Activated T-helper 9 cell treated with anti-CD3 and anti-CD28 coated beads, Interleukin-2, amount 50 U/mL, for 16 hours (primary cell): ENCODE results near the gene NTNG2.
"Not testable (repeated sequence)": the region's sequence is repeated elsewhere in the genome, so short reads cannot be mapped to it uniquely, and the experiment has no call there.

Experiments
- DNase-seq: peaks from one replicate; pipeline ENCODE4 v3.0.0-alpha.2; 2020; ENCODE audit warnings: low read depth

Gene NTNG2

DNA sequence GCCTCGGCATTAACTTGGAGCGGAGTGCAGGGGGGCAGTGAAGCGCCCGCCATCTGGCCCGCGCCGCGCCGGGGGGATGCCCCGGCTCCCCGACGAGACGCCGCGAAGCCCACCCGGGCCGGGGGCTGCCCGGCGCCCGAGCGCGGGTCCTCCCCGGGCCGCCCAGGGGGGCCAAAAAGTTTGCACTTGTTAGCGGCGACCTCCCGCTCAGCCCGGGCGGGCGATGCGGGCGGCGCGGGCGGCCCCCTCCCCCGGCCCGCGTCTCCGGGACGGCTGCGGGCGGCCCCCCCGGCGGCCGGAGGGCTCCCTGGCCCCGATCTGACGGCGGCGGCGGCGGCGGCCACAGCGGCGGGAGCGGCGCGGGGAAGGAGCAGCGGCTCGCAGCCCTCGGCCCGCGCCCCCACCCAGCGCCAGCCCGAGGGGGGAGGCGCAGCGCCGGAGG is at the start of gene NTNG2:
Gene NTNG2 (plus strand): TSS at position 316 of the 442 bp plus-strand sequence. CDS start 4,774 bp downstream, outside the sequence.
- no peak for DNase-seq

GRCh38 chr9:132114102-132114707 is 47.7 kb upstream of the NTNG2 start:
- no peak for DNase-seq

DNA sequence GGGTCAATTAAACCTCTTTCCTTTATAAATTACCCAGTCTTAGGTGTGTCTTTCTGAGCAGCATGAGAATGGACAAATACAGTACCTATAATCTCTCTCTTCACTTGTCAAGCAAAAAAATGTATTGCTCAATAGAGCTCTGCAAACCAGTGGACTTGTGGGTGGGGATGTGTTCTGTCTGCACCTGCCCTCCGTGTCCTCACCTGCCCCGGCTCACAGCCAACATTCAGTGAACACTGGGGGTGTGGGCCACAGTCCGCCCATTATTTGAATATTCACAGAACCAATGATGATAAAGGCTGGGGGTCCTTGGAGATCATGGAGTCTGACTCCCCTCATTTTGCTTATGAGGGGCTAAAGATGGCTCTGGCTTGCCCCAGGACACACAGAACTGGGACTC is 45.3 kb upstream of the NTNG2 start:
- DNase-seq, result no peak

- DNase-seq, result no peak
Observed at GRCh38 chr9:132117694-132118093, 44.2 kb upstream of the NTNG2 start.

DNA sequence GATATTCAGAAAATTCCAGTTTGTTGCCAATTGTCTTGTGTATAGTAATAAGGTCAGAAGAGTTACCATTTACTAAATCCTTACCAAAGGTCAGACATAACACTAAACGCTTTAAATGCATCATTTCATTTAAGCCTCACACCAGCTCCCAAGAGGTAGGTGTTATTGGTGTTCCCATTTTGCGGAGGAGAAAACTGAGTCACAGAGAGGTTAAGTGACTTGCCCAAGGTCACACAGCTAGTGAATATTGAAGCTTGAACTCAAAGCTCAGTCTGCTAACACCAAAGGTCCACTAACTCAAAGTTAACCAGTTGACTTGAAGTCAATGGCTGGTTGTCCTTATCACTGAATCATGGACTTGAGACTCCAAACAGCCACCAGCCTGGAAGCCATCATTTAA is 40.8 kb upstream of the NTNG2 start:
- DNase-seq, result no peak

DNA sequence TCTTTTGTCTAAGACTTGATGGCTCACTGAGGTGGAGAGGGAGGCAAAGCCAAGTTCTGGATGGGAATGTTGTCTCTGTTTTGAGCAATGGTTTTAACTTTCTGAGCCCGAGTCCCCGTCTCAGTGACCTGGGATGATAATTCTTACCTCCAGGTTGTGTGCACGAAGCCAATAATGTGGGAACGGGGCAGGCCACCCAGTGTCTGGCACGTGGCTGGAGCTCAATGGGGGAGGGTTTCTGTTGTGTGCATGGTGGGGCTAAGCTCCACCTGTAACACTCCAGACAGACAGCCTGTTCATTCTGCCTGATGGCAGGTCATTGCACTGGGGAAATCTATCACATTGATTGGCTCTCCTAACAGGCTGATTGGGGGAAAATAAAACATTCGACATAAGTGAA is 37.1 kb upstream of the NTNG2 start:
- no peak for DNase-seq

GRCh38 chr9:132125361-132125760 is 36.5 kb upstream of the NTNG2 start:
- no peak for DNase-seq

DNA sequence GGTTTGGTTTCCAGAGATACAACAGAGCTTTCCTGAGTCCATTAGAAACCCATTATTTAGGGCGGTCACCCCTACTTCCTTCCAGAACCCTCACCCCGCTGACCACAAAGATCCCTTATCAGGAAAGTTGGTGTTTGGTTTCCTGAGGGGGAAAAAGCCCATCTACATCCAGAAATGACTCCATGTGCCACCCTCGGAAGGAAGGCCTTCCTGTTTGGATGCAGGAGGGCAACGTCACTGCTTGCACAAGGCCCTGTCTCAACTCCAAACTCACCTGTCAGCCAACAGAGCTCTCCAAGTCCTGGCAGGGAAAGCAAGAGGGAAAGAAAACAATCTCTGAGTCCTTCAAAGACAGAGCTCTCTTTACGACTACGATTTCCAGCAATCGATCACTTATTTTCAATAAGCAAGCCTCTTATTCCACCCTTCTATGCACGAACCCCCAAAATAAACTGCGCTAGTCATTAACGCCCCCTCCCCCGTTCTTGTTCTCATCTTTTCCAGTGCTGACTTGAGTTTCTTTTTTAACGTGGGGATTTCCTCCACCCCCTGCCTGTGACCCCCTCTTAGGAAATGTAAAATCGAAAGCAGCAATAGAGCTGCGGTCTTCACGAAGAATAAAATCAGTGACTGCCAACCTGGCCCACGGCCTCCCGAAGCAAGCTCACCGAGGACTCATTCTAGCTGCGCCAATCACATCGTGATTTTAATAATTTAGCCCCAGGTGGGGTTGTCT is 35.7 kb upstream of the NTNG2 start:
- peak; percentile 3 for DNase-seq

DNA sequence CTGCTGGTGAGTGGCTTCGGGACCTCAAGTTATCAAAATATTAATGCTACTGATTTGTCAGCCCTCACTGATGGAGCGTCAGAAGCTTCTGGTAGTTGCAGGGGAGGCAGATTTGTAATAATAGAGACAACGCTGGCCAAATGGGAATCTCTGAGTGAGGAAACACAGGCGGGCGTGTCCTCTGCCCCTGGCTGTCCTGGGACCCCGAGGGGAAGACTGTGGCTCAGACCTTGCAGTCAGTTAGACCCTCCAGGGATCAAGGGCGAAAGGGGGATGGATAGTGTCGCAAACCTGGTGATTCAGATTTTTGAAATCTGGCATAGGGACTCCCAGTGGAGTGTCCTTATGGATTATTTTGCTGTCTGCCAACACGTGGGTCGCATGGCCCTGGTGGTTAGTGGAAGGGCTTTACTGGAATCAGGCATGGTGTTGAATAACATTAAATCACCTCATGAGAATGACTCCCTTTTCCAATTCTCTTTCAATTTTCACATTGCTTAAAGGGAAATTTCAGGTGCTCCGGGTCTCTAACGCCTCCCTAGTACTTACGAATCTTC is 35.1 kb upstream of the NTNG2 start:
- no peak for DNase-seq

GRCh38 chr9:132127888-132128534 is 33.8 kb upstream of the NTNG2 start:
- no peak for DNase-seq

DNA sequence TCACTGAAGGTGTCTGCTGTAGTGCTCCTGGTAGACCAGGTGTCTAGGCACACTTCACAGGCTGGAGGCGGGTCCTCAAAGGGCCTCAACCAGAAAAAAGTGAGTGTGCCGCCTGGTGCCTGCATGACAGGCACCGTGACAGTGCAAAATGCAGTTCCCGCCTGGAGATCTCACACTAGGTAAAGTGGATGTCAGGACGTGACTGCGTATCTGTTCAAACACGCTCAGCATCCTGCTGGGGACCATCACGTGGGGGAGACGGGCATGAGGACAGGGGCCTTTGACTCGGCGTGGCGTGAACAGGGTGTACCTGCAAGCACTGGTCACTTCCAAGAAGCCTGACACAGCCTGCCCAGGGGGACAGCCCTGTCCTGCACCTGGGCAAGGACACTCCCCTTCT is 32.3 kb upstream of the NTNG2 start:
- DNase-seq, result no peak

DNA sequence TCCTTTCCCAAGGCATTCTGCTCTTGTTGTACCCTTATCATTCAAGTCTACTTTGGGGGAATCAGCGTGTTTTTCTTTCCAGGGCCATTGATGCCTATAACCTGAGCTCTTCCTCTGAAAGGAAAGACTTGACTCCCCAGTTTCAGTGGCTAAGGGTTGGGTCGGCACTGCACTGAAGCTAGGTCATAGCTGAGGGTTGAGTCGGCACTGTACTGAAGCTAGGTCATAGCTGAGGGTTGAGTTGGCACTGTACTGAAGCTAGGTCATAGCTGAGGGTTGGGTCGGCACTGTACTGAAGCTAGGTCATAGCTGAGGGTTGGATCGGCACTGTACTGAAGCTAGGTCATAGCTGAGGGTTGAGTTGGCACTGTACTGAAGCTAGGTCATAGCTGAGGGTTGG is 27.8 kb upstream of the NTNG2 start:
- DNase-seq, result not testable (repeated sequence)

- DNase-seq, result no peak
Observed at GRCh38 chr9:132135456-132135855, 26.4 kb upstream of the NTNG2 start.

- DNase-seq, result no peak
Observed at GRCh38 chr9:132136151-132136780, 25.6 kb upstream of the NTNG2 start.

DNA sequence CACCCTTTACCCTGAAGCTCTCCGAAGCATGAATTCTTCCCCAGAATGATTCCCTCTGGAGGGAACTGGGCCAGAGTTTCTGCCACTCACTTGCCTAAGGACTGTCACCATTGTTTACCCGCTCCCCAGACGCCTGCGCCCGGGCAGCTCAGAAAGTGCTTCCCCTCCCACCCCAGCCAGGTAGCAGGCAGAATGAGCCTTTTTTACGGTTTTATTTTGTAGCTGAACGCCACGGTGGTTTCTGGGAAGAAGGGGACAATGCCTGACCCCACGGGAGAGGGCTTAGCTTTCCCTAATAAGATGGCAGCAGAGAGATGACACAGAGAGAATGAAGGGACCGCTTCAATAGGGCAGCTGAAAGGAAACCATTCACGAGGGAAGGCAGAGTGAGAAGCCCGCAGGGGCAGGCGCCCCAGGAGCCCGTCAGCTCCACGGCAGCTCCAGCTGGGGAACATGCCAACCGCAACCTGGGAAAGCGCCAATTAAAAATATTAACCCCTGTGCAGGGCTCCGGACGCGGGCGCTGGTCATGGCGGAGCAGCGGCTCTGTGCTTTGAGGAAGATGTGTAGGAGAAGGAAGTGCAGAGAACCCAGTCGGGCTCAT is 20.4 kb upstream of the NTNG2 start:
- DNase-seq, result no peak

- DNase-seq, result no peak
Observed at GRCh38 chr9:132141948-132142594, 19.8 kb upstream of the NTNG2 start.

DNA sequence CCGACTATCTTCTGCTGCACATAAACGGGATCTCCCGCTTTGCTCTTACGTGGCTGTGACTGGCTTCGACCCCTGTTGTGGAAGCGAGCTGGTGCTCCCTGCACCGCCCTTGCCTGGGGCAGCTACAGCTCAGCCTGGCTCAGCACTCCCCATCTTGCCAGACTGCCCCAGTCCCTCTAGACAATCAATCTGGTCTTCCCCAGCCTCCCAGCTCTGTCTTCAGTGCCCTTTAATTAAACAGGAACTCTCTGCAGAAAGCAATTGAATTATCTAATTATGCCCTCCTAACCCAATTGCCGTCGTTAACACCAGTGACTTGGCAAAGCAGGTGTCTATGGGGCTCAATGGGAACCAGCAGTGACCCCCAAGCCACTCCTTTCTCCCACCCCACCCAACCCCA is 18.9 kb upstream of the NTNG2 start:
- no peak for DNase-seq

- no peak for DNase-seq
Observed at GRCh38 chr9:132143359-132143758, 18.5 kb upstream of the NTNG2 start.

- no peak for DNase-seq
Observed at GRCh38 chr9:132144708-132145365, 17.0 kb upstream of the NTNG2 start.

- DNase-seq, result no peak
Observed at GRCh38 chr9:132146039-132146438, 15.8 kb upstream of the NTNG2 start.

GRCh38 chr9:132146575-132146974 is 15.3 kb upstream of the NTNG2 start:
- DNase-seq, result no peak
